Measurements from ENCODE around the gene RBM45.
"Not testable (repeated sequence)": the region's sequence is repeated elsewhere in the genome, so short reads cannot be mapped to it uniquely, and the experiment has no call there.

RBM45 gene

DNA sequence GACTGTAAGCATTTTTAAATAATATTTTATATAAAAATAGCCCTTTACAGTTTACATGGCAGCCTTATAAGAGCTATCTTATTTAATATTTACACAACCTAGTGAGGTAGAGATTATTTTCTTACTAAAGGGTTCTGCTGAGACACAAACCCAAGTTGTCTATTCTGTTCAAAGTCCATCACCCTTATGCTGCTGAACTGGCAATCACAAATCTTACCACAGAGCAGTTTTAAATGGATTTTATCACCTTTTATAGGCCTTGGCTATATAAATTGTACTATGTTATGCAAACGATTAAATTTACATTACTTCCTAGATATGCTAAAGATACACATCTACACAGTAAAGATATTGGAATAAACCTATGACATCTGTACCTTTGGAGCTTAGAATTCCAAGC, 40.7 kb downstream of the RBM45 start:
- in situ Hi-C loops (cut with HindIII; ENCODE audit: low sequenced_read_pairs) = no loop called here
- TF ChIP-seq, protein P1, sequence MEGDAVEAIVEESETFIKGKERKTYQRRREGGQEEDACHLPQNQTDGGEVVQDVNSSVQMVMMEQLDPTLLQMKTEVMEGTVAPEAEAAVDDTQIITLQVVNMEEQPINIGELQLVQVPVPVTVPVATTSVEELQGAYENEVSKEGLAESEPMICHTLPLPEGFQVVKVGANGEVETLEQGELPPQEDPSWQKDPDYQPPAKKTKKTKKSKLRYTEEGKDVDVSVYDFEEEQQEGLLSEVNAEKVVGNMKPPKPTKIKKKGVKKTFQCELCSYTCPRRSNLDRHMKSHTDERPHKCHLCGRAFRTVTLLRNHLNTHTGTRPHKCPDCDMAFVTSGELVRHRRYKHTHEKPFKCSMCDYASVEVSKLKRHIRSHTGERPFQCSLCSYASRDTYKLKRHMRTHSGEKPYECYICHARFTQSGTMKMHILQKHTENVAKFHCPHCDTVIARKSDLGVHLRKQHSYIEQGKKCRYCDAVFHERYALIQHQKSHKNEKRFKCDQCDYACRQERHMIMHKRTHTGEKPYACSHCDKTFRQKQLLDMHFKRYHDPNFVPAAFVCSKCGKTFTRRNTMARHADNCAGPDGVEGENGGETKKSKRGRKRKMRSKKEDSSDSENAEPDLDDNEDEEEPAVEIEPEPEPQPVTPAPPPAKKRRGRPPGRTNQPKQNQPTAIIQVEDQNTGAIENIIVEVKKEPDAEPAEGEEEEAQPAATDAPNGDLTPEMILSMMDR (IDR thresholded peaks at IDR 0.05; ENCODE audit: low read depth, low read length) = no peak
- H3K4me3 ChIP-seq (ENCODE audit: low read depth, low read length) = no peak overlapping the region

DNA sequence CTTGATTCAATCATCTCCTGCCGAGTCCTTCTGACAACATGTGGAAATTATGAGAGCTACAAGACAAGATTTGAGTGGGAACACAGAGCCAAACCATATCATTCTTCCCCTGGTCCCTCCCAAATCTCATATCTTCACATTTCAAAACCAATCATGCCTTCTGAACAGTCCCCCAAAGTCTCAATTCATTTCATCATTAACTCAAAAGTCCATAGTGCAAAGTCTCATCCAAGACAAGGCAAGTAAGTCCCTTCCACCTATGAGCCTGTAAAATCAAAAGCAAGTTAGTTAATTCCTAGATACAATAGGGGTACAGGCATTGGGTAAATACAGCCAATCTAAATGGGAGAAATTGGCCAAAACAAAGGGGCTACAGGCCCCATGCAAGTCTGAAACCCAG, 41.6 kb downstream of the RBM45 start:
- DNase-seq (ENCODE audit: low read depth, low spot score); in situ Hi-C loops (cut with HindIII; ENCODE audit: low sequenced_read_pairs): not testable (repeated sequence)

More for the DNA sequence above, 40.7 kb downstream of the RBM45 start:
- no peak for DNase-seq (ENCODE audit: low read depth, low spot score)

DNA sequence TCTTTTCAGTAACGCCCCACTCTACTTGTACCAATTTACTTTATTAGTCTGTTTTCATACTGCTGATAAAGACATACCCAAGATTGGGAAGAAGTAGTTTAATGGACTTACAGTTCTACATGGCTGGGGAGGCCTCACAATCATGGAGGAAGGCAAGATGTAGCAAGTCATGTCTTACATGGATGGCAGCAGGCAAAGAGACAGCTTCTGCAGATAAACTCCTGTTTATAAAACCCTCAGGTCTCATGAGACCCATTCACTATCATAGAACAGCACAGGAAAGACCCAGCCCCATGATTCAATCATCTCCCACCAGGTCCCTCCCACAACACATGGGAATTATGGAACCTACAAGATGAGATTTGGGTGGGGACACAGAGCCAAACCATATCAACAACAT, 43.3 kb downstream of the RBM45 start:
- DNase-seq (ENCODE audit: low read depth, low spot score) = no peak
- no peak overlapping the region for H3K4me3 ChIP-seq (ENCODE audit: low read depth, low read length)
- TF ChIP-seq, protein P1 (IDR thresholded peaks at IDR 0.05; ENCODE audit: low read depth, low read length) = no peak
- in situ Hi-C loops (cut with HindIII; ENCODE audit: low sequenced_read_pairs) = no loop called here

More for the DNA sequence above, 41.6 kb downstream of the RBM45 start:
- not testable (repeated sequence) for H3K4me3 ChIP-seq (ENCODE audit: low read depth, low read length)

DNA sequence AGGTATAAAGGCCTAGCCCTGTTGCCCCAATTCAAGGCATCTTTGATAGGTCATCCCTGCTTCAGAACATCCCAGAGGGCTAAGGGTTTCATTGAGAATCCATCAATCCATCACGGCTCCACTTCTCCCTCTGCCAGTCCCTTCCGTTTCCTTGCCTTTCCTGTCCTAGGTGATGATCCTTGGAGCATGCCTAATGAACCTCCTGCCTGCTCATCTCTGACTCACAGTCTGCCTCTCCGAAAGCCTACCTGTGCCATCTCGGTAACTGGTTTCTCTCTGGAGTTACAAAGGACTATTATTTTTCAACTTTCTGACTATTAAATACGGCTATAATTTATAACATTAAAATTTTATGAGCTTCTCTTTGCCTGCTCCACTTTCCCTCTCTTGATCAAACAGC, 45.3 kb downstream of the RBM45 start:
- no peak for DNase-seq (ENCODE audit: low read depth, low spot score)
- TF ChIP-seq, protein P1 (IDR thresholded peaks at IDR 0.05; ENCODE audit: low read depth, low read length) = no peak
- in situ Hi-C loops (cut with HindIII; ENCODE audit: low sequenced_read_pairs) = no loop called here
- no peak overlapping the region for H3K4me3 ChIP-seq (ENCODE audit: low read depth, low read length)

DNA sequence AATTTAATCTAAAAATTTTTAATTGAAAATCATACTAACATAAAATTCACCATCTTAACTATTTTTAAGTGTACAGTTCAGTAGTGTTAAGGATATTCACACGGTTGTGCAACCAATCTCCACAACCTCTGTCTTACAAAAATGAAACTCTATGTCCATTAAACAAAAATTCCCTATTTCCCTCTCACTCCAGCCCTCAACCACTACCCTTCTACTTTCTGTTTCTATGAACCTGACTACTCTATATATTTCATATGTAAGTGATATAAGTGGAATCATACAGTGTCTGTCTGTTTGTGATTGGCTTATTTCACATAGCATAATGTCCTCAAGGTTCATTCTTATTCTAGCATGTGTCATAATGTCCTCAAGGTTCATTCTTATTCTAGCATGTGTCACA, 47.7 kb downstream of the RBM45 start:
- no peak overlapping the region for H3K4me3 ChIP-seq (ENCODE audit: low read depth, low read length)
- in situ Hi-C loops (cut with HindIII; ENCODE audit: low sequenced_read_pairs) = no loop called here
- no peak for DNase-seq (ENCODE audit: low read depth, low spot score)
- TF ChIP-seq, protein P1 (IDR thresholded peaks at IDR 0.05; ENCODE audit: low read depth, low read length) = no peak

DNA sequence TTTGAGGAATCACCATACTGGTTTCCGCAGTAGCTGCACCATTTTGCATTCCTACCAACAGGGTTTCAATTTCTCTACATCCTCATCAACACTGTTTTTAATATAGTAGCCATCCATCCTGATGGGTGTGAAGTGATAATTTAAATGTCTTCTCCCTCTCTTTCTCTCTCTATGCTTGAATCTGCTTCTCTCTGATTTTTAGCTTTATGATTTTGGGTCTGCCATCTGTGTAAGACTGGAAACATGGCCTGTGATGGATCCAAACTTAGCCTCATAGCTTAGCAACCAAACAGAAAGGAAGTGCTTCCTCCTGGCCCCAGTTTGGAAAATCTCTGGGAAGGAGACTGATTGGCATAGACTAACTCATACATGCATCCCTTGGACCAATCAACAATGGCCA, 48.4 kb downstream of the RBM45 start:
- TF ChIP-seq, protein P1 (IDR thresholded peaks at IDR 0.05; ENCODE audit: low read depth, low read length) = no peak
- no peak overlapping the region for H3K4me3 ChIP-seq (ENCODE audit: low read depth, low read length)
- in situ Hi-C loops (cut with HindIII; ENCODE audit: low sequenced_read_pairs) = no loop called here
- no peak for DNase-seq (ENCODE audit: low read depth, low spot score)

DNA sequence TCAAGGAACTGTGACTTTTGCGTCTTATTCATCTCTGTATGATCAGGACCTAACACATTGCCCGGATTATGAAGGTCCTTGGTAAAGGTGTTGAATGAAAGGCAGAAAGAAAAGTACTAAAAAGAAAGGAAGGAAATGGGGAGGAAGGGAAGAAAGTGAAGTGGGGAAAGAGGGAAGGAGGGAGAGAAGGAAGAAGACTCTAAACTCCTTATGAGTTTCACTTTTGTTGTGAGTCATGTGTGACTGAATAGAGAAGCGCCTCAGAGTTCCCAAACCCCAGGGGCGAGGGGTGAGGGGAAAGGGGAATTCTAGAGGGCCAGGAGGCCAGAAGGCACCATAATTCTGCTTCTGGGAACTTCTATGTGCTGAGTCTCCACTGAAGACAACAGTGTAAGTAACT, 51.2 kb downstream of the RBM45 start:
- TF ChIP-seq, protein P1 (IDR thresholded peaks at IDR 0.05; ENCODE audit: low read depth, low read length) = no peak
- H3K4me3 ChIP-seq (ENCODE audit: low read depth, low read length) = no peak overlapping the region
- no peak for DNase-seq (ENCODE audit: low read depth, low spot score)
- in situ Hi-C loops (cut with HindIII; ENCODE audit: low sequenced_read_pairs) = no loop called here

Data from astrocyte of the spinal cord (primary cell).